Stimulated activated CD4-positive, alpha-beta T cell treated with anti-CD3 and anti-CD28 coated beads, Interleukin-4, amount 100 ng/mL, for 1 hour (primary cell): ENCODE results near the gene COQ8B.
"Not testable (repeated sequence)": the region's sequence is repeated elsewhere in the genome, so short reads cannot be mapped to it uniquely, and the experiment has no call there.

Experiments
- DNase-seq: peaks from one replicate; pipeline ENCODE4 v3.0.0-alpha.2; 2020

Gene COQ8B

DNA sequence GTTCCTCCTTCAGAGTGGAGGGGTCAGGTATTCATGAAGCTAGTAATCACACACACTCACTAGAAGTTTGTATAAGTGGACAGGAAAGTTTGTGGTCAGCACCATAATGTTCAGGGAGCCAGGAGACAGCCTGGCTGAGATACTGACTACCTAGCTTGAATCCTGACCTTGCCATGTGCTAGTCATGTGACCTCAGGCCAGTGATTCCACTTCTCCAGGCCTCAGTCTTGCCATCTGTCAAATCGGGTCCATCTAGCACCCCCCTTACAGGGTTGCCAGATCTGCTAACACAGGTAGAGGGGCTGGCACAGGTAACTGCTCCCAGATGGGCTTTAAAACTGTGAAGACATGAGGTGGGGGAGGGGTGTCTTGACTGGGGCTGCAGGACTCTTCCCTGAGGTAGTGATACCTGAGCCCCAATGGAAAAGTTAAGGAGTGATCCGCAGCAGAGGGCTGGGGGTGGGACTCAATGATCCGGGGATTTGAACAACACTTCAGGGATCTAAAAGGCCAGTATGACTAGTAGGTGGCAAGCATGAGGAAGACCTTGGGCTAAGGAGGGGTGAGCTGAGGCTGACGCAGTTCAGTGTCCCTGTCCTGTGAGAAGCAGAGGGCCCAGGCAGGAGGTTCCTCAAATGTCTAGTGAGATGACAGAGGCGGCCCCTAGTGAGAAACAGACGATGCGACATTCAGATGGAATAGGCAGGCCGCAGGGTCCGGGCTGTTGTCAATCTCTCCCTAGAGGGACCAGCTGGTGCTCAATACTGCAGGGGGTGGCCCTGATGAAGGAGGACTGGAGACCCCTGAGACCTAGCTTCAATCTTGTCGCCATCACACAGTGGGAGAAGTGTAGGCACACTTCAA lies 25.1 kb upstream of the COQ8B start:
- DNase-seq: no peak

DNA sequence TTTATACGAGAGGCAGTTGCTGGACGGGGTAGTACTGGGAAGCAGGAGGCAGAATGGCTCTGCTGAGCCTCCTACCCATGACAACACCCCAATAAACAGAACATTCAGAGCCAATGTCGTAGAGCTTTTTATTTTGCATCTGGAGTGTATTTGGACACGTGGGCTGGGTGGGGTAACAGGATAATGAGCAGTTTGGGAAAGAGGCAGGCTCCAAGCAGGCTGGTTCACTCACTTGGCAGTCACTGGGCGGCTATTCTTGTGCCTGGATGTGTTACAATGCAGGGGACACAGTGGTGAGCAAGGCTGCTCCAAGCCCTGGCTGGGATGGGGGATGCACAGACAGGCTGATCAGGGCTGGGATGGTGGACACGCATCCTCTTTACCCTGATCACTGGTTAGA lies 24.1 kb upstream of the COQ8B start:
- no peak for DNase-seq

DNA sequence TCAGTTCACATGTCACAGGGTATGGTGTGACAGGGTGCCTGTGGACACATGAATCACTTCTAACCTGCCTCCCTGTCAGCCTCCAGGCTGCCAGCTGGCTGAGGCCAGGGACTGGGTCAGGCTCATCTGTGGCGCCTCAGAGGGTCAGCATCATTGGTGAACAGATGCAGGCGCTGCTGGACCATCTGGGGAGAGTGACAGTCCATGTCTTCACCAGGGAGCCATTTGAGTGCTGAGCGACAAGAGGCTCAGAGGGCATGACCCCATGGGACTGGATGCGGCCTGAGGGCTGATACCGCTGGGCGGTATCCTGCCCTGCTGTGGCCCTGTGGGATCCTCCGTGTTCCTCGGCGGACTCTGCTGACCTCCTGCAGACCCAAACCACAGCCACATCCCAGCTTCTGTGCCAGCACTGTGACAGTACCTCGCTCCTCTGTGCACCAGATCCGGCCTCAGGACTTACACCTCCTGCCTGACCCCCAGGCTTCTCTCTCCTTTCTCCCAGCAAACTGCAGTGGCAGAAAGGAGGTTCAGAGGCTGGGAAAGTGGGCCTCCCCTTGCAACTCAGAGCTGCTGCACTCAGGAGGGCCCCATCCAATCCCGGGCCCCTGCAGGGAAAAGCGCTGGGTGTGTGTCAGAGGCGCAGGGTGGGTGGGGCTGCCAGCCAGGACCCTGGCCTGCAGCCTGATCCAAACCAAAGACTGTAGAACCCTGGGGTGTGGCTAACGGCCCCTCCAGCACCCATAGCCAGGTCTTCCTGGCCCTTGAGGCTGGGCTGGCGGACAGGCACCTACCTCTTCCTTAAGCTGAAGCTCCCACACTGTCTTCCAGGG lies 23.4 kb upstream of the COQ8B start:
- no peak for DNase-seq

DNA sequence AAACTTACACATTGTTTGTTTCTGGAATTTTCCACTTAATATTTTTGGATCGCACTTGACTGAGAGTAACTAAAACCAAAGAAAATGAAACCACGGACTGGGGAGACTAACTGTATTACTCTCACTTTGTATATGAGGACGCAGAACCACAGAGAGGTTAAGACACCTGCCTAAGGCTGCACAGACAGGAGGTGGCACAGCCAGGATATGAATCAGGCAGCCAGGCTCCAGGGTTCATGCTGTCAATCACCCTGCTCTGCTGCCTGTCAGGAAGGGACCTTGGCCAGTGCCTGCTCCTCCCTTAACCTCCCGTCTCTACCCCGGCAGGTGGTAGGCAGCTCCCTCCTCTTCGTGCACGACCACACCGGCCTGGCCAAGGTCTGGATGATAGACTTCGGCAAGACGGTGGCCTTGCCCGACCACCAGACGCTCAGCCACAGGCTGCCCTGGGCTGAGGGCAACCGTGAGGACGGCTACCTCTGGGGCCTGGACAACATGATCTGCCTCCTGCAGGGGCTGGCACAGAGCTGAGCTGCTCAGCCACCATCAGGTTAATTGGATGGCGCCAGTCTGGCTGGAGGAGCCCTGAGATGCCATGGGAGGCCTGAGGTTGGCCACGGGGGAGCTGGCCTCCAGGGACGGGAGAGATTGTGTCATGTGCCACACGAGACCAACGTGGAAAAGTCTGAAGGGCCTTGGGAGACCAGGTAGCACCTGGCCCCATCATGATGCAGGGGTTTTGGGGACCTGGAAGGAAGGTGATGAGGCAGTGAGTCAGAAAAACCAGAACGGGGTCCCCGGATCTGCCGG lies 22.5 kb upstream of the COQ8B start:
- DNase-seq: no peak

DNA sequence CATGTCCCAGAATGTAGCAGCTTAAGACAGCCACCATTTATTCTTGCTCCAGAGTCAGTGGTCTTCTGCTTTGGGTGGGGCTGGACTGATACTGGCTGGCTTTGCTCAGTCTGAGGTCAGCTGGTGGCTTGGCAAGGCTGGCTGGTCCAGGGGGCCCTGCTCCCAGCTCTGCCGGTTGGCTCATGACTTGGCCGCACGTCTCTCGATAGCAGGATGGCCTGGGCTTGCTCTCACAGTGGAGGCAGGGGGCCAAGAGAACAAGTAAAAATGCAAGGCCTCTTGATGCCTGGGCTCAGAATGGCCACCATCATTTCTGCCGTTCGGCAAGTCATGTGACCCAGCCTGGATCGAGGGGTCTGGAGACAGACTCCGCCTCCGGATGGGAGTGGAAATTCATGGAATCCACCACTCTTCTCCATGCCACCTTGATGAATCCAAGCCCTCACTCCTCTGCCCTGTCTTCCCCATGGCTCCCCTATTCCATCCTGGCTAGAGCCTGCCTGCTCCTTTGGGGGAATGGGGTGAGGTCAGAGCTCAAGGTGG lies 20.5 kb upstream of the COQ8B start:
- DNase-seq: no peak

DNA sequence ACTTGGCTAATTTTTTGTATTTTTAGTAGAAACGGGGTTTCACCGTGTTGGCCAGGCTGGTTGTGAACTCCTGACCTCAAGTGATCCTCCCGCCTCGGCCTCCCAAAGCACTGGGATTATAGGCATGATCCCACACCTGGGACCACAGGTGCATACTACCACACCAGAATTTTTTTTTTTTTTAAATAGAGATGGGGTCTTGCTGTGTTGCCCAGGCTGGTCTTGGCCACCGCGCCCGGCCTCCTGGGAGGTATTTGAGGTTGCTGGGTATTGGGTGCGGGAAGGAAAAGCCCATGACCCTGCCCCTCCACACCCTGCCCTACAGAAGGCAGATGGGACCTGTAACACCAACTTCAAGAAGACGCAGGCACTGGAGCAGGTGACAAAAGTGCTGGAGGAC lies 20.0 kb upstream of the COQ8B start:
- DNase-seq: no peak

DNA sequence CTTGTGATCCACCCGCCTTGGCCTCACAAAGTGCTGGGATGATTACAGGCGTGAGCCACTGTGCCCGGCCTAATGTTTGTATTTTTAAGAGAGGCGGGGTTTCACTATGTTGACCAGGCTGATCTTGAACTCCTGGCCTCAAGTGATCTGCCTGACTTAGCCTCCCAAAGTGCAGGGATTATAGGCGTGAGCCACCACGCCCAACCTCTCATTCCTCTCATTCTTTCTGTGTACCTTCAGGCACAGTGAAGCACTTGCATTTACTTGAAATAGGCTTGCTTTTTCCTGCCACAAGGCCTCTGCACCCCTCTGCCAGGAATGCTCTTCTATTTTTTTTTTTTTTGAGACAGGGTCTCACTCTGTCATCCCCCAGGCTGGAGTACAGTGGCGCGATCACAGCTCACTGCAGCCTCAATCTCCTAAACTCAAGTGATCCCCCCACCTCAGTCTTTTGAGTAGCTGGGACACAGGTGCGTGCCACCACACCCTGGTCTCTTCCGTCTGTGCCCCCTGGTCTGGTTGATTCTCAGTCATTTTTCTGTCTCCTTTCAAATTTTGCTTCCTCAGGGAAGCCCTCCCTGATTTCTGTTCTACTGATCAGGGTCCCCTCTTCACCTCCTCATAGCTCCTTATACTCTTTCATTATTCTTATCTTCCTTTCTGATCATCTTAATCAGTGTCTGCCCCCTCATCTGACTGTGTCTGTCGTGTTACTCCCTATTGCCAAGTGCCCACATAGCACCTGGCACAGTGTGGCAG lies 18.5 kb upstream of the COQ8B start:
- no peak for DNase-seq

DNA sequence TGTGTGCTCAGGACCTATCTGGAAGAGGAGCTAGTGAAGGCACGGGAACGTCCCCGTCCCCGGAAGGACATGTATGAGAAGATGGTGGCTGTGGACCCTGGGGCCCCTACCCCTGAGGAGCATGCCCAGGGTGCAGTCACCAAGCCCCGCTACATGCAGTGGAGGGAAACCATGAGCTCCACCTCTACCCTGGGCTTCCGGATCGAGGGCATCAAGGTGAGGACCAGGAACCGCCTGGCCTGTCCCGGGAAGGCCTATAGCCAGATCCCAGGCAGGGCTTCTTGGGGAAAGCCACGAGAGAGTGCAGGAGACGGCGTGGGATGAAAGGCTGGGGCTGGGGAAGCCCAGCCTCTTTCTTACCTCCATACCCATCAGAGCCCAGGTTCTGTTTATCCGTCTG lies 16.5 kb upstream of the COQ8B start:
- no peak for DNase-seq

DNA sequence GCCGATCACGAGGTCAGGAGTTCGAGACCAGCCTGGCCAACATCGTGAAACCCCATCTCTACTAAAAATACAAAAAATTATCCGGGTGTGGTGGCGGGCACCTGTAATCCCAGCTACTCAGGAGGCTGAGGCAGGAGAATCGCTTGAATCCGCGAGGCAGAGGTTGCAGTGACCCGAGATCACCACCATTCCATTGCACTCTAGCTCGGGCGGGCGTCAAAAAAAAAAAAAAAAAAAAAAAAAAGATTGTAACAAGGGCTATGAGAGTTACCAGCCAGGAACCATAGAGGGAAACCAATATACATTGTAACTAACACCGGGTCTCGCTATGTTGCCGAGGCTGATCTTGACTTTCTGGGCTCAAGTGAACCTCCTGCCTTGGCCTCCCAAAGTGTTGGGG lies 15.6 kb upstream of the COQ8B start:
- DNase-seq: not testable (repeated sequence)

DNA sequence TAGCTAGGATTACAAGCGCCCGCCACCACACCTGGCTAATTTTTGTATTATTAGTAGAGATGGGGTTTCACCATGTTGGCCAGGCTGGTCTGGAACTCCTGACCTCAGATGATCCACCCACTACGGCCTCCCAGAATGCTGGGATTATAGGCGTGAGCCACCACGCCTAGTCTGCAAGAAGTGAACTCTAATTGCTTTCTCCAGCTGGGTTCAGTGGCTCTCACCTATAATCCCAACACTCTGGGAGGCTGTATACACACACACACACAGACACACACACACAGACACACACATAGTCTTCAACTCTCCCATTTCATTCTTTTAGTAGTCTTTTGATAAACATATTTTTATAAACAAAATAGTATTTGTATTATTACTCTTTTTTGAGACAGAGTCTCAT lies 13.4 kb upstream of the COQ8B start:
- not testable (repeated sequence) for DNase-seq

DNA sequence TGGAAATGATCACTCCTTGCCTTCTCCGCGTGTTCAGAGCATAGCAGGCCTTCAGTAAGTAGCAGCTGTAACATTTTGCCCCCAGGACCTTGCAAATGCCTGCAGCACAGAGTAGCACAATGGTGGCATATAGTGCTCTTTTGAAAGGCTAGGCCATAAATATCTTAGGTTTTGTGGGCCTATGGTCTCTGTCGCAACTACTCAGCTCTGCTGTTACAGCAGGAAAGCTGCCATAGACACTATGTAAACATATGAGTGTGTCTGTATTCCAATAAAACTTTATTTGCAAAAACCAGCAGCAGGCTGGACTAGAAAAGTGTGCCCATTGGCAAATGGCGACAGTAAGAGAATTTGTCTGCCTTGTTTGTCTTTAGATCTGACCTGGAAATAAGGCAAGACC lies 9.6 kb upstream of the COQ8B start:
- DNase-seq: no peak

DNA sequence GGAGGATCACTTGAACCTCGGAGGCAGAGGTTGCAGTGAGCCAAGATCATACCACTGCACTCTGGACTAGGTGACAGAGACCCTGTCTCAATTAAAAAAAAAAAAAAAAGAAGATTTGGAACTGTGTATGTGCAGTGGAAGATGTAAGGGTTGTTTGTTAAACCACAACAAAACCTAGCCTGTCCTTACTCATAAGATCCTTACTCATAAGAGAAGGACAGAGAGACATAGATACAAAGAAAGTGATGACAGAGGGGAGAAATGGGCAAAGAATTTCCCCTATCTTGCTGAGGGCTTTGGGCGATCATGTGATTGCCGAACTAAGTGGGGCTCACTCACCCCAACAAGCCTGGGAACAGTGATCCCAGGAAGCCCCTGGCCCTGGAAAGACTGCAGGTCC lies 8.2 kb upstream of the COQ8B start:
- no peak for DNase-seq

DNA sequence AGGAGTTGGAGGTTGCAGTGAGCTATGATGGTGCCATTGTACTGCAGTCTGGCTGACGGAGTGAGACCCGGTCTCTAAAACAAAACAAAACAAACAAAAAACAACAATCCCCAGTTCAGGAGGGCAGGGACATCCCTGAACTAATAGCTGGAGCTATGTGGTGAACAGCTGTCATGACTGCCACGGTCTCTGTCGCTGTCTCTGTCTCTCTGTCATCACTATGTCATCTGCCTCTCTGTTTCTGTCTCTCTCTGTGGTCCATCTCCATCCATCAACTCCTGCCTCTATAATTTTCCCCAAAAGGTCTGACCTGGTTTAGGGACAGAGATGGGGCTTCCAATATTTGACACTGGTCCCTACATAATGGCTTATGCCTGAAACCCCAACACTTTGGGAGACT lies 7.6 kb upstream of the COQ8B start:
- DNase-seq: no peak

DNA sequence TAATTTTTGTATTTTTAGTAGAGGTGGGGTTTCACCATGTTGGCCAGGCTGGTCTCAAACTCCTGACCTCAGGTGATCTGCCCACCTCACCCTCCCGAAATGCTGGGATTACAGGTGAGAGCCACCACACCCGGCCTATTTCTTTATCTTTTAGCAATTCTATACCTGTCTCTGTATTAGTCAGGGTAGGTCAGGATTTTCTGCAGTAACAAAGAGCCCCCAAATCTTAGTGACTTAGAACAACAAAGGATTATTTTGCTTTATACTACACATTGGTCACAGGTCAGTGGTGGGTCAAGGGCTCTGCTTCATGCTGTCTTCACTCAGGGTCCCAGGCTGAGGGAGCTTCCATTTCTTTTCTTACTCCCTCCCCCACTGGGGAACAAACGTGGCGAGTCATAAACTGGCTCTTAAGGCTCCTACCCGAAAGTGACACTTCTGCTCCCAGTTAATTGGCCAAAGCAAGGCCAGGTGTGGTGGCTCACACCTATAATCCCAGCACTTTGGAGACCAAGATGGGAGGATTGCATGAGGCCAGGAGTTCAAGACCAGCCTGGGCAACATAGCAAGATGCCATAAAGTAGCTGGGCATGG lies 7.1 kb upstream of the COQ8B start:
- no peak for DNase-seq

DNA sequence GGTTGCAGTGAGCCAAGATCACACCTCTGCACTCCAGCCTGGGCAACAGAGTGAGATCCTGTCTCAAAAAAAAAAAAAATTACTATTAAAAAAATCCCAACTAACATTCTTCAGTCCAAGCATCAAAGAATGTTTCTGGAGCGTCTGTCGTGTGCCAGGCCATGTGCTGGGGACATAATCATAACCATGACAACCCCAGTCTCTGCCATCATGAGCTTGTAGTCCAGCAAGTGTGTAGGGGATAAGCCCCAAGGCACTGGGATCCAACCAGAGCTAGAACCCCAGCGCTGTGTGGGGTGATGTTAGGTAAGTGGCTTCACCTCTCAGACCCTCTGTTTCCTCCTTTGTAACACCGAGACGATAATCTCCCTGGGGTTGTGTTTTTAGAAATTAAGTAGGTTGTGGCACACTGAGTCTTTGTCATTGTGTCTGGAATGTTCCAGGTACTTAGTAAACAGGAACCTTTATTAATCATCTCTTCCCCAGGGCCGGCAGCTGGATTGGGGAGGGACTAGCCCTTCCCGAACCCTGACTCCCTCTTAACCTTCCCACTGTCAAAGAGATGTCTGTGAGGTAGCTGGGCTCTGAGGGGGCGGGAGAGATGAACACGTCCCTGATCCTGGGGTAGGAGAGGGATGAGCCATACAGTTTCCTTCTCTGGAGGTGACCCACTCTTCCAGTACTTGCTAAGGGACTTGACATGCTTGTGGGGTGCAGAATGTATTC lies 5.4 kb upstream of the COQ8B start:
- no peak for DNase-seq

DNA sequence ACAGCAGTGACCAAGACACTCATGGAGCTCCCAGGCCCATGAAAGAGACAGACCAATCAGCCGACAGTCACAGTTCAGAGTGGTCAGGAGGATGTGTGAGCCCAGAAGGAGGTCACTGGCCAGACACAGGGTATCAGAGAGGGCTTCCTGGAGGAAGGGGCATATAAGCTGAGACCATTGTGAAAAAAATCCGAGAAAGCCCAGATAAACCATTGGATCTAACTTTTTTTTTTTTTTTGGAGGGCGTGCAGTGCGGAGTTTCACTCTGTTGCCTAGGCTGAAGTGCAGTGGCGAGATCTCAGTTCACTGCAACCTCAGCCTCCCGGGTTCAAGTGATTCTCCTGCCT lies 4.4 kb upstream of the COQ8B start:
- no peak for DNase-seq

DNA sequence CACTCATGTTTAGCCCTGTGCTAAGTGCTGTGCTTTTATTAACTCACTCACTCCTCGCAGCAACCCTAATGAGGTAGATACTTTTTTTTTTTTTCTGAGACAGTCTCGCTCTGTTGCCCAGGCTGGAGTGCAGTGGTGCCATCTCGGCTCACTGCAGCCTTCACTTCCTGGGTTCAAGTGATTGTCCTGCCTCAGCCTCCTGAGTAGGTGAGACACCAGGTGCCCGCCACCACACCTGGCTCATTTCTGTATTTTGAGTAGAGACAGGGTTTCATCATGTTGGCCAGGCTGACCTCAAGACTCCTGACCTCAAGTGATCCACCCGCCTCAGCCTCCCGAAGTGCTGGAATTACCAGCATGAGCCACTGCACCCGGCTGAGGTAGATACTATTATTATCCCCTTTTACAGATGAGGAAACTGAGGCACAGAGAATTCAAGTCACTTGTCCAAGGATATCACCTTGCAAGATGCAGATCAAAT lies 2.8 kb upstream of the COQ8B start:
- no peak for DNase-seq

DNA sequence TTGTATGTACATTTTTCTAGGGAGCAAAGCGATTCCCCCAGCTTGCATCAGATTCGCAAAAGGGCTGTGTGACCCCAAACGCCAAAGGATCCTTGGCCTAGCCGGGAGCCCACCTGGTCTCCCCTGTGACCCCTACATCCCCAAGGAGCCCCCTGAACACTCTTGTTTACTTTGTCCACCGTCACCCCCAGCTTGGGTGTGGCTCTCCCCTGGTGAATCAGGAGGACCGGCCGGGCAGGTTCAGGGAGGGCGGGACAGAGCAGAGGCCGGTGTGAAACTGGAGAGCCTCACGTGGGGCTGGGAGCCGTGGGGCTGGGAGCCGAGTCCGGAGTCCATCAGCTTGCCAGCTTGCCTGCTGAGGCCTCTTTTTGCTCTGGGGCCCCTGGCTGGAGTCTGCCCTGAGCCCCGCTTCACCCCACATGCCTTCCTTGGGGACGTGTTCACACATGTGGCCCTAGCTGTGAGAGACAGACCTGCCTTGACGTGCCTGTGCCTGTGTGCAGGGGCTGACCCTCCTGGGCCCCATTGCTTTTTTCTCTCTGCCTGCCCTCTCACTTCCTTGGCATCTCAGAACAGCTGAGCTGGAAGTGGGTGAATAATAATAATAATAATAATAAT lies 2.2 kb upstream of the COQ8B start:
- DNase-seq: no peak

DNA sequence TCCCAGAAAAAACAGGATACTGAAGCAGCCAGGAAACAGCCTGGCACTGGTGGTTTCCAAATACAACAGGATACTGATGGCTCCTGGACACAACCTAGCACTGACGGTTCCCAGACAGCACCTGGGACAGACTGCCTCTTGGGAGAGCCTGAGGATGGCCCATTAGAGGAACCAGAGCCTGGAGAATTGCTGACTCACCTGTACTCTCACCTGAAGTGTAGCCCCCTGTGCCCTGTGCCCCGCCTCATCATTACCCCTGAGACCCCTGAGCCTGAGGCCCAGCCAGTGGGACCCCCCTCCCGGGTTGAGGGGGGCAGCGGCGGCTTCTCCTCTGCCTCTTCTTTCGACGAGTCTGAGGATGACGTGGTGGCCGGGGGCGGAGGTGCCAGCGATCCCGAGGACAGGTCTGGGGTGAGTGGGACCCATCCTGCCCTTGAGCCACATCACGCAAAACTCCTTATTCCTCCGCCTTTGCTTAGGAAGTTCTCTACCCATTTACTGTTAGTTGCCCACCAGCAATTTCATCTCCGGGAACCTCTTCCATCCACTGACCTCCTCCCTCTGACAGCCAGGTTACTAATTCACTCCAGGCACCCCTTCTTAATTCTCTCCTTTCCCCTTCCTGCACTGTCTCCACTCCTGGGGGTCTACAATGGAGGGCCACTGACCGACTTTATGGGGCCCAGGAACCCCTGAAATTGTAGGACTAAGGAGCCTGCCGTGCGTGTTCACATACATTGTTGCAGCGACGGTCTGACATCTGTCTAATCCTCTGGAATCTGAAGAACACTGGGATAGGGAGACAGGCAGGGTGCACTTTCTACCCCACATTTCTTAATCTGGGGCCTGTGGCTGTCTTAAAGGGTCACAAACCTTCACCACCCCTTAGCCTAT lies 1.4 kb upstream of the COQ8B start:
- DNase-seq: no peak
